Colonic mucosa (tissue), 4 donors: ENCODE results near the gene ISG20. TPM values are rescaled to one million over a fixed set of nuclear protein-coding genes. Genes with fewer than 3 reads are reported as not detected.

ENCODE experiments used
- DNase-seq: peaks from one replicate; pipeline ENCODE4 v3.0.0-alpha.2; 2020
- H3K27ac ChIP-seq: fragments of 200-600 bp; one replicate; pipeline ENCODE4 v1.8.0; 2021
- H3K27me3 ChIP-seq: fragments of 200-600 bp; one replicate; pipeline ENCODE4 v1.8.0; 2021
- H3K36me3 ChIP-seq: fragments of 200-600 bp; one replicate; pipeline ENCODE4 v1.8.0; 2021
- H3K4me1 ChIP-seq: fragments of 200-600 bp; one replicate; pipeline ENCODE4 v1.8.0; 2021; ENCODE audit warnings: mild to moderate bottlenecking
- H3K4me3 ChIP-seq: fragments of 200-600 bp; one replicate; pipeline ENCODE4 v1.8.0; 2021
- H3K9ac ChIP-seq, 2 donors: one replicate each; pipeline ENCODE4 v1.7.0; 2013; ENCODE audit warnings: control low read depth in 2 of 2, low read depth in 2 of 2, low read length in 2 of 2
- H3K9me3 ChIP-seq: fragments of 200-600 bp; one replicate; pipeline ENCODE4 v1.8.0; 2021
- CTCF ChIP-seq: fragments of 200-600 bp; IDR thresholded peaks from one replicate; pipeline ENCODE4 v1.8.0; 2022; ENCODE audit warnings: antibody characterized with exemption, mild to moderate bottlenecking
- intact Hi-C: fragments of 100-400 bp; cut with DNase I; formaldehyde crosslinking; loops from one replicate; pipeline ENCODE4 v1.14.1; 2022
- microRNA-seq: library from miRNA; unstranded; fragments of <30 nt; microRNA quantifications from one replicate; pipeline ENCODE4, GENCODE V29; 2019
- total RNA-seq, 2 donors: library from RNA; stranded (reverse); fragmentation: NEBNext Ultra II Directional in 1 of 2; extraction: Animal tissue kit (Norgen Biotek cat#: 25700) in 1 of 2; gene quantifications; one replicate each; pipeline ENCODE4 v1.2.1, GENCODE V29; 2021
- donor health status: healthy.
- donor health status: DM: no; HTN: no; CAD: no.
- donor health status: DM: no; HTN: no; CAD: no.

Gene ISG20
- total RNA-seq, 2 donors from 2014 or later, result 43.5 to 60.5 TPM

DNA sequence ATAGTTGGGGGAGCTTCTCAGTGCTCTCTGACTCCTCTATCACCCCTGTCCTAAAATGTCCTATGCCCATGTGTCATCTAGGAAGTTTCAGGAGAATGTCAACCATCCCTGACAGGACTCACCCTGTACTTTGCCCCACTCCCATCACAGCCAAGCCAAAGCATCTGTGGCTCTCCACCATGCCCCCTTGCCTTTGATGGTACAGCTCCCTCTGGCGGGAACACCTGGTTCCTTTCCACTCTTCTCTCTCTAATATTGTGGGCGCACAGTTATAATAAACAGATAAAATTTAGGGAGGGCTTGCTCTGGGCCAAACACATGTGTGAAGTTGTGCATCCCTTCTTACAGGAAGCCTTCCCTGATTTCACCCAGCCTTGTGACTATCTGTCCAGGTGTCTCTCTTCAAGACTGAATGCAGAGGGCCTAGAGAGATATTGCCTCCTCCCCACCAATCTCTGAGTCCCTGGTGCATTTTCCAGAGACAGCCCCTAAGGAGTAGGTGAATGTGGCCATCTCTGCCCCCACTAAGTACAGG, 62.8 kb downstream of the ISG20 start:
- Histone ChIP-seq H3K27me3 (peaks cover 6% of the 10 kb centered on the region), H3K4me3 (no peak overlapping the region), H3K36me3 (no peaks in the 10 kb centered on the region), H3K4me1 (no peaks in the 10 kb centered on the region), H3K9ac (no peak overlapping the region), H3K27ac (no peak overlapping the region), H3K9me3 (no peaks in the 10 kb centered on the region)
- intact Hi-C loops, result loop anchor here (10.0 kb wide), 1 partner anchor 77 kb away; the partner anchor contains the start of gene AEN
- no peak for TF ChIP-seq CTCF
- DNase-seq, result no peak

DNA sequence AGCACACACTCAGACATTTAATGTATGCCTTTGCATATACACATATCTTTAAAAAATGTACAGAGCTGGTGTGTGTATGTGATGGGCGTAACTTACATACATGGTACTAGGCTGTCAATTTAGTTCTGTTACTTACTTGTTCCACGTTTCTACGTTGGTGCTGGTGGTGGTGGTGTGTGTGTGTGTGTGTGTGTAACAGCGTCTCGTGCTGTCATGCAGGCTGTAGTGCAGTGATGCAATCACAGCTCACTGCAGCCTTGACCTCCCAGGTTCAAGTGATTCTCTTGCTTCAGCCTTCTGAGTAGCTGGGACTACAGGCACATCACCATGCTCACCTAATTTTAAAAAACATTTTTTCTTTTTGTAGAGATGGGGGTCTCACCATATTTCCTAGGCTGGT, 64.2 kb downstream of the ISG20 start:
- DNase-seq, result no peak
- Histone ChIP-seq H3K4me3 (no peak overlapping the region), H3K27me3 (peaks cover 6% of the 10 kb centered on the region), H3K36me3 (no peaks in the 10 kb centered on the region), H3K9me3 (no peaks in the 10 kb centered on the region), H3K9ac (no peak overlapping the region), H3K27ac (no peak overlapping the region), H3K4me1 (no peaks in the 10 kb centered on the region)
- intact Hi-C loops, result loop anchor here (10.0 kb wide), 1 partner anchor 78 kb away; the partner anchor contains the start of gene AEN
- TF ChIP-seq CTCF, result no peak

GRCh38 chr15:88703533-88703932, 64.7 kb downstream of the ISG20 start:
- intact Hi-C loops, result loop anchor here (10.0 kb wide), 1 partner anchor 79 kb away; the partner anchor contains the start of gene AEN
- H3K9ac ChIP-seq, result no peak overlapping the region
- no peak overlapping the region for H3K4me3 ChIP-seq
- peaks cover 6% of the 10 kb centered on the region for H3K27me3 ChIP-seq
- TF ChIP-seq CTCF, result no peak
- no peaks in the 10 kb centered on the region for H3K36me3 ChIP-seq
- H3K4me1 ChIP-seq, result no peaks in the 10 kb centered on the region
- no peaks in the 10 kb centered on the region for H3K9me3 ChIP-seq
- DNase-seq, result no peak
- H3K27ac ChIP-seq, result no peak overlapping the region

- Histone ChIP-seq H3K36me3 (no peaks in the 10 kb centered on the region), H3K4me1 (no peaks in the 10 kb centered on the region), H3K9ac (peak overlapping the region in 1 of 2 donors; percentile 24), H3K9me3 (no peaks in the 10 kb centered on the region), H3K27ac (no peak overlapping the region), H3K27me3 (peaks cover 6% of the 10 kb centered on the region), H3K4me3 (peak overlapping the region; percentile 32)
- TF ChIP-seq CTCF, result no peak
- intact Hi-C loops, result loop anchor here (10.0 kb wide), 1 partner anchor 80 kb away; the partner anchor contains the start of gene AEN
- DNase-seq, result peak; percentile 41
Observed at GRCh38 chr15:88704791-88705768, 66.3 kb downstream of the ISG20 start.

DNA sequence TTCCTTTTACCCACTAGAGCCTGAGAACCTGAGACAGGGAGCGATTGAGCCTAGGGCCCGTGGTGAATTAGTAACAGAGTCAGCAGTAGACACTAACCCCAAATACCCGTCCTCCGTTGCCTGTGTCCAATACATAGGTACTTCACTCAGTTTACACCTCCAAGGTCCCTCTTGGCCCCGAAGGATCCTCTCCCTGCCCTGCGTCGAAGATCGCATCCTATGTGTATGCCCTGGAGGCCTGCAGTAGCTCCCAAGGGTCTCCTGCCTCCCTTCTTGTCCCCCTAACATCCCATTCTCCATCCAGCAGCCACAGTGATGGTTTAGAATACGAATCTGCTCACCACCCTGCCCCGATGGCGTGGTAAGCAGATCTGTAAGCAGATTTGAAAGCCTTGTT, 67.0 kb downstream of the ISG20 start:
- H3K9me3 ChIP-seq, result no peaks in the 10 kb centered on the region
- no peak overlapping the region for H3K27ac ChIP-seq
- peaks cover 6% of the 10 kb centered on the region for H3K27me3 ChIP-seq
- no peak for TF ChIP-seq CTCF
- no peaks in the 10 kb centered on the region for H3K36me3 ChIP-seq
- no peak for DNase-seq
- H3K4me1 ChIP-seq, result no peaks in the 10 kb centered on the region
- H3K4me3 ChIP-seq, result peak overlapping the region; percentile 25
- no peak overlapping the region for H3K9ac ChIP-seq
- intact Hi-C loops, result loop anchor here (10.0 kb wide), 1 partner anchor 81 kb away; the partner anchor contains the start of gene AEN

Small RNA genes within 50 kb of the gene (microRNA-seq; reads per million reads assigned to microRNA genes)
- gene MIR1179 (2.8 reads per million), gene MIR3529 (not detected), gene MIR7-2 (not detected)

Other genes starting within 250 kb of the ISG20 start
- gene MRPL46, start 171.6 kb upstream of the ISG20 start, total RNA-seq, result 10 to 100 TPM; 20.6 to 40.6 TPM
- gene MRPS11, start 171.3 kb upstream of the ISG20 start, total RNA-seq, result 10 to 100 TPM; 45.7 to 73.6 TPM
- 1 to 10 TPM; 4.6 to 4.9 TPM for gene DET1, start 92.3 kb upstream of the ISG20 start, total RNA-seq
- gene AEN, start 17.7 kb upstream of the ISG20 start, total RNA-seq, result 10 to 100 TPM; 13.8 to 23.8 TPM
- gene ACAN, start 164.4 kb downstream of the ISG20 start, total RNA-seq, result under 1 TPM; 0.17 to 0.35 TPM